Tibial nerve (tissue), 4 donors: ENCODE data around the gene NCAM1. TPM values are rescaled to one million over a fixed set of nuclear protein-coding genes. Genes with fewer than 3 reads are reported as not detected.

Experiments used
- DNase-seq, 2 donors: peaks; one replicate each; pipeline ENCODE4 v3.0.0-alpha.2; 2019; ENCODE audit warnings: low spot score in 2 of 2
- H3K27ac ChIP-seq, 4 donors: fragments of 200-600 bp; sonication (generic) in 3 of 4; one replicate each; pipeline ENCODE4 v1.5.1; 2017 to 2019; ENCODE audit warnings: mild to moderate bottlenecking in 1 of 4
- H3K27me3 ChIP-seq, 2 donors: fragments of 200-600 bp; sonication (generic) in 1 of 2; one replicate each; pipeline versions ENCODE4 v1.5.1 to v1.6.0; 2017 to 2019
- H3K36me3 ChIP-seq, 3 donors: fragments of 200-600 bp; sonication (generic); one replicate each; pipeline ENCODE4 v1.5.1; 2018 to 2019
- H3K4me1 ChIP-seq, 4 donors: fragments of 200-600 bp; sonication (generic) in 3 of 4; one replicate each; pipeline ENCODE4 v1.5.1; 2017 to 2019
- H3K4me3 ChIP-seq, 4 donors: fragments of 200-600 bp; sonication (generic) in 3 of 4; one replicate each; pipeline ENCODE4 v1.5.1; 2017 to 2019; ENCODE audit warnings: mild to moderate bottlenecking in 1 of 4, moderate library complexity in 1 of 4
- H3K9me3 ChIP-seq, 4 donors: fragments of 200-600 bp; sonication (generic) in 3 of 4; one replicate each; pipeline ENCODE4 v1.5.1; 2017 to 2019
- CTCF ChIP-seq, 5 experiments: fragments of 200-600 bp in 3 of 5; fragments of 450-650 bp in 2 of 5; sonication (generic) in 3 of 5; IDR thresholded peaks; one replicate each; pipeline ENCODE4 v1.5.1; 2016 to 2019; ENCODE audit warnings: antibody characterized with exemption in 5 of 5, mild to moderate bottlenecking in 3 of 5, moderate library complexity in 2 of 5
- EP300 ChIP-seq, 2 donors: sonication (generic); formaldehyde crosslinking; IDR thresholded peaks; one replicate each; pipeline ENCODE4 v1.6.1; 2017; ENCODE audit warnings: antibody characterized with exemption in 2 of 2, mild to moderate bottlenecking in 1 of 2
- POLR2A ChIP-seq, 2 donors: fragments of 450-650 bp; IDR thresholded peaks; one replicate each; pipeline ENCODE4 v1.6.1; 2017; ENCODE audit warnings: antibody characterized with exemption in 2 of 2, mild to moderate bottlenecking in 2 of 2, moderate library complexity in 2 of 2
- WGBS, 2 donors: methylation state at CpG; one replicate each; pipeline ENCODE4 v1.1.5; 2018; 5-methylcytosine and 5-hydroxymethylcytosine counted together
- total RNA-seq, 4 donors: library from RNA; depleted of rRNA; stranded (reverse); fragments of >200 nt; gene quantifications; one replicate each; pipeline ENCODE4 v1.1.0, GENCODE V29; 2016

NCAM1 gene
- total RNA-seq, 4 donors from 2014 or later = 57.3 to 121 (median 76.1) TPM

GRCh38 chr11:113178381-113179070, 217.3 kb downstream of the NCAM1 start:
- TF ChIP-seq CTCF (IDR thresholded peaks at IDR 0.05) (no peak), POLR2A (IDR thresholded peaks at IDR 0.05) (no peak)
- Histone ChIP-seq H3K4me3 (no peak overlapping the region), H3K36me3 (no peaks in the 10 kb centered on the region), H3K27me3 (peaks cover 0 to 5% of the 10 kb centered on the region in 2 donors), H3K27ac (no peak overlapping the region), H3K4me1 (peaks cover 0 to 7% (median 0%) of the 10 kb centered on the region in 4 donors), H3K9me3 (no peaks in the 10 kb centered on the region)
- DNase-seq = no peak
- WGBS, 2 donors = 92 to 94% methylated on average over 10 of the region's 10 CpGs

GRCh38 chr11:113179181-113179704, 218.0 kb downstream of the NCAM1 start:
- peaks cover 0 to 7% (median 0%) of the 10 kb centered on the region in 4 donors for H3K4me1 ChIP-seq
- WGBS, 2 donors = 81 to 86% methylated on average over 2 of the region's 2 CpGs
- no peaks in the 10 kb centered on the region for H3K36me3 ChIP-seq
- no peaks in the 10 kb centered on the region for H3K9me3 ChIP-seq
- no peak for DNase-seq
- H3K27ac ChIP-seq = no peak overlapping the region
- peaks cover 0 to 5% of the 10 kb centered on the region in 2 donors for H3K27me3 ChIP-seq
- TF ChIP-seq POLR2A (IDR thresholded peaks at IDR 0.05) = no peak
- TF ChIP-seq EP300 (IDR thresholded peaks at IDR 0.05) = no peak
- TF ChIP-seq CTCF (IDR thresholded peaks at IDR 0.05) = no peak
- no peak overlapping the region for H3K4me3 ChIP-seq

GRCh38 chr11:113181094-113181493, 219.9 kb downstream of the NCAM1 start:
- TF ChIP-seq EP300 (IDR thresholded peaks at IDR 0.05) (no peak), CTCF (IDR thresholded peaks at IDR 0.05) (no peak), POLR2A (IDR thresholded peaks at IDR 0.05) (no peak)
- WGBS, 2 donors = 91 to 94% methylated on average over 4 to 5 of the region's 5 CpGs
- H3K9me3 ChIP-seq = no peaks in the 10 kb centered on the region
- H3K4me1 ChIP-seq = peaks cover 0 to 7% (median 0%) of the 10 kb centered on the region in 4 donors
- H3K4me3 ChIP-seq = no peak overlapping the region
- no peak overlapping the region for H3K27ac ChIP-seq
- peaks cover 0 to 5% of the 10 kb centered on the region in 2 donors for H3K27me3 ChIP-seq
- no peaks in the 10 kb centered on the region for H3K36me3 ChIP-seq
- DNase-seq = no peak

GRCh38 chr11:113182288-113182687, 221.1 kb downstream of the NCAM1 start:
- no peak overlapping the region for H3K27ac ChIP-seq
- TF ChIP-seq EP300 (IDR thresholded peaks at IDR 0.05) = no peak
- TF ChIP-seq POLR2A (IDR thresholded peaks at IDR 0.05) = no peak
- no peak for TF ChIP-seq CTCF (IDR thresholded peaks at IDR 0.05)
- no peak overlapping the region for H3K4me3 ChIP-seq
- H3K36me3 ChIP-seq = no peaks in the 10 kb centered on the region
- peaks cover 0 to 5% of the 10 kb centered on the region in 2 donors for H3K27me3 ChIP-seq
- WGBS, 2 donors = 76 to 84% methylated on average over 6 of the region's 6 CpGs
- H3K9me3 ChIP-seq = no peaks in the 10 kb centered on the region
- H3K4me1 ChIP-seq = peaks cover 0 to 6% (median 0%) of the 10 kb centered on the region in 4 donors
- no peak for DNase-seq

GRCh38 chr11:113184498-113184897, 223.3 kb downstream of the NCAM1 start:
- Histone ChIP-seq H3K4me1 (peaks cover 0 to 21% (median 3%) of the 10 kb centered on the region in 4 donors), H3K27ac (no peak overlapping the region), H3K4me3 (no peak overlapping the region), H3K36me3 (no peaks in the 10 kb centered on the region), H3K27me3 (peaks cover 0 to 5% of the 10 kb centered on the region in 2 donors), H3K9me3 (no peaks in the 10 kb centered on the region)
- WGBS, 2 donors = 84 to 93% methylated on average over 5 of the region's 5 CpGs
- TF ChIP-seq POLR2A (IDR thresholded peaks at IDR 0.05) (no peak), CTCF (IDR thresholded peaks at IDR 0.05) (no peak), EP300 (IDR thresholded peaks at IDR 0.05) (no peak)
- no peak for DNase-seq
